AG09319 (cell line): Measurements from ENCODE around the gene CCAR1.
"Not testable (repeated sequence)": the region's sequence is repeated elsewhere in the genome, so short reads cannot be mapped to it uniquely, and the experiment has no call there.

Experiments used
- DNase-seq: peaks from one replicate; pipeline ENCODE4 v3.0.0-alpha.2; 2010; ENCODE audit warnings: low read depth; ENCODE audit errors: extremely low read depth
- CTCF ChIP-seq: IDR thresholded peaks from 2 replicates; pipeline ENCODE4 v1.5.1; 2011; ENCODE audit warnings: low read depth, mild to moderate bottlenecking, inconsistent platforms, low read length, moderate library complexity

The CCAR1 gene

GRCh38 chr10:68837626-68838322 lies 116.7 kb downstream of the CCAR1 start:
- no peak for TF ChIP-seq CTCF
- no peak for DNase-seq

- DNase-seq, result not testable (repeated sequence)
Observed at GRCh38 chr10:68840650-68841049, 119.6 kb downstream of the CCAR1 start.
